GM04504 (cell line): ENCODE results near the gene IKZF5.
A peak's percentile ranks its signal among the peaks of the same experiment; 100 is the strongest.

Experiments used
- DNase-seq: peaks from one replicate; pipeline ENCODE4 v3.0.0-alpha.2; 2012; ENCODE audit warnings: low read depth

IKZF5 gene, protein sequence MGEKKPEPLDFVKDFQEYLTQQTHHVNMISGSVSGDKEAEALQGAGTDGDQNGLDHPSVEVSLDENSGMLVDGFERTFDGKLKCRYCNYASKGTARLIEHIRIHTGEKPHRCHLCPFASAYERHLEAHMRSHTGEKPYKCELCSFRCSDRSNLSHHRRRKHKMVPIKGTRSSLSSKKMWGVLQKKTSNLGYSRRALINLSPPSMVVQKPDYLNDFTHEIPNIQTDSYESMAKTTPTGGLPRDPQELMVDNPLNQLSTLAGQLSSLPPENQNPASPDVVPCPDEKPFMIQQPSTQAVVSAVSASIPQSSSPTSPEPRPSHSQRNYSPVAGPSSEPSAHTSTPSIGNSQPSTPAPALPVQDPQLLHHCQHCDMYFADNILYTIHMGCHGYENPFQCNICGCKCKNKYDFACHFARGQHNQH

DNA sequence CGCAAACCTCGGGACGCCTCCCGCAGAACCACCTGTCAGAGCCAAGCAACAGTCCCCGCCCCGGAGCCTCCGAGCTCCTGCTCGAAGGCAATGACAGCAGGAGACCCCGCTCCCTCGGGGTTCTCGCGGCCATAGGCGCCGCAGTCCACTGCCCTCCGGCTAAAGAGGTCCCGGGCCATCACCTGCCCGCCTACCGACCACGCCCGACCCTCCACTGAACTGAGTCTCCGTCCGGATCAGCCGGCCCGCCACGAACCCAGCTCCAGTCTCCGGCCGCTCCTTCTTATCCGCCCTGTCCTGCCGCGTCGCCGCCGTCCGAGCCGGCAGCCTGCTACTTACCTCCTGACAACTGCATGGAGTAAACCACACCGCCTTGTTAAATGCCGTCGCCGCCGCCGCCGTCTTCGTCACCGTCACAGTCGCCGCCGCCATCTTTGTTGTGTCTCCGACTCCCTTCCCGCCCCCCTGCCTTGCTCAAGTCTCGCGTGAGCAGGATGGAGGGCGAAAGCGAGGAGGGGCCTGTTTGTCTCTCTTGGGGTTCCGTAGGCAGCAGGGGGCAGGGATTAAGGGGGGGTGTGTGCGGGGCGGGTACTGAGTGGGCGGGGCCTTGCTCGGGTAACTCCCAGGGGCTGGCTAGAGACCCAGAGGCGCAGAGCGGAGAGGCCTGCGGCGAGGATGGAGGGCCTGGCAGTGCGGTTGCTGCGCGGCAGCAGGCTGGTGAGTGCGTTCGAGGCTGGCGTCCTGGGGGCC is at the start of gene IKZF5, which contains the start of gene ACADSB:
TSS of gene IKZF5 (minus strand) at position 441 of the 750 bp plus-strand sequence. CDS start 10,170 bp downstream, outside the sequence.
TSS of gene ACADSB (plus strand) at position 652 of the 750 bp plus-strand sequence. CDS start at position 676, 24 bp downstream.
- peak; percentile 96 for DNase-seq

DNA sequence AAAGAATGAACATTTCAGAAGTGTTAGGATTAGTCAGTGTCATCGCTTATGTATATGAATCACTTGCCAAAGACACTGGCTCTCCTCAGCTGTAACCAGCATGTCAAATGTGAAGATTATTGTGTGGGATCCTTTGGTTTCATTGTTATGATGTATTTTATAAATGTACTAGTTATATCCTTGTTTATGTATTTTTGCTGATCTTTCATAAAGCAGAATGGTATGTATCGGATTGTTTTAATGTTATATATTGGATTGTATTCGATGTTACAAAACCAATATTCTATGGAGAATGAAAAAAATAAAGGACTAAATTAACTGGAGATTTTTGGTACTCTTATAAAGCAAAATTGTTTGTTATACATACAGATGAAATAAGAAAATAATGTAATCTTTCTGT is 49.4 kb upstream of the IKZF5 start:
- DNase-seq, result no peak

DNA sequence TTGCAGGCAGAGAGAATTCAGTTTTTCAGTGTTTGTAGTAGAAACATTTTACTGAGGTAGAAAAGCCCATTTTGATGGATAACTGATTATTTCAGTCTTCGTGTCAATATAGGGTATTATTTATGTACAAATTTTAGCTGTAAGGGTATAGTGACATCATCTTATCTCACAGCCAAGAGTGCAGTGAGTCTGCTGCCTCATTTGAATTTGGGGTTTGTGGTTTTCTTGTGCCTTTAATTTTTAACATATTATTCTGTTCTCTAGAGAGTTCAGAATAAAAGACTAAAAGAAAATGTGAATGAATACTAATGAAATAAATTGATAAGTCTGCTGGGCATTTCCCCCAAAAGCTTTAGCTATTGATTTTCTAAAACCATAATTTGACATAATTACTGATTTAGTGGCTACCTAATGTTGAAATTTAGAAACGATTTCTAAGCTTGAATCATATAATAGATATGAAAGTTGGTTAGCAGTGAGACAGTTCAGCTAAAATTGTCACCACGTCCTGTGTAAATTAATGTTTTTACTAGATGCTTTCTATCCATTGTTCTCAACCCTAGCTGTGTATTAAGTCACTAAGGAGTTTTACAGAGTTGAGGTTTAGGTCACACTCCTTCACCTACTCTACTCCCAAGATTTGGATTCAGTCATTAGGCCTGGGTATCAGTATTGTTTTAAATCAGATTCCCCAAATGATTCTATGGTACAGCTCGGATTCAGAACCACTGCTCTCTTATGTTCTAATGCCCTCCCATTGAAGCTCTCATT is 37.6 kb upstream of the IKZF5 start:
- DNase-seq, result no peak

DNA sequence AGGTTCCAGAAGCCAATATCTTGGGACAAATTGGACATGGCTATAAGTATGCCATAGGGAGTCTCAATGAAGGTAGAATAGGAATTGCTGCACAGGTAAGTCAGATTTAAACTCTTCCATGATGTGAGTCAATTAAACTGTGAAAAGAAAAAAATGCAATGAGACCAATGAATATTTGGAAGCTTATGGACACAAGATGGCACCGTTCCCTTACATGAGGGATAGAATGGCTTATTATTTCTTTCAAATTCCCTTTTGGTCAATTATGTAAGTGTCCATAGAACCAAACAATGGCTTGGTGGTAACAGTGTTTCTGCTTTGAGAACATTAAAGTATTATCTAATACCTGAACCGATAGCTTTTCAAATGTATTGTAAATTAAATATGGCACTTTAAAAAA is 35.8 kb upstream of the IKZF5 start:
- no peak for DNase-seq

DNA sequence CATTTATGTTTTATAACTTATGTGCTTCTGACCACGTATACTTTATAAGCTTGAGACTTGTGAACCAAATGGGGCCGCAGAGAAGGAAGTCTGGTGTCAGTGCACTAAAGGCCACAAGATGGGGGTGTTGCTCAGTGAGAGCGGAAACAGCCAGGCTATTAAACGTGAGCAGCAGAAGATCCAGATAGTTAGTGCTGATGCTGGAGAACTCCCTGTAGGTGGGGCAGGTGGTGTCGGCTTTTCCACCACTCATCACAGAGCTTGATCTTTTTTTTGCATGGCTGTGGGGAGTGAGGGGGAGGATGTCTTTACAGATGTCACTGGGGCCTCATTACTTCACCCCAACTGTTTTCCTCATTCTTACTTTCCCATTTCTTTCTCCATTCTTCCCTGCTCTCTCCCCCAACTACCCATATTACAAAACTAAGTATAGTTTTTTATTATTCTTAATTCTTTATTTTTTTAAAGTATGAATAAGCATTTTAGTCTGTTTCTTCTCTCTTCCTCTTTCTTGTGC is 34.9 kb upstream of the IKZF5 start:
- DNase-seq, result peak; percentile 31

DNA sequence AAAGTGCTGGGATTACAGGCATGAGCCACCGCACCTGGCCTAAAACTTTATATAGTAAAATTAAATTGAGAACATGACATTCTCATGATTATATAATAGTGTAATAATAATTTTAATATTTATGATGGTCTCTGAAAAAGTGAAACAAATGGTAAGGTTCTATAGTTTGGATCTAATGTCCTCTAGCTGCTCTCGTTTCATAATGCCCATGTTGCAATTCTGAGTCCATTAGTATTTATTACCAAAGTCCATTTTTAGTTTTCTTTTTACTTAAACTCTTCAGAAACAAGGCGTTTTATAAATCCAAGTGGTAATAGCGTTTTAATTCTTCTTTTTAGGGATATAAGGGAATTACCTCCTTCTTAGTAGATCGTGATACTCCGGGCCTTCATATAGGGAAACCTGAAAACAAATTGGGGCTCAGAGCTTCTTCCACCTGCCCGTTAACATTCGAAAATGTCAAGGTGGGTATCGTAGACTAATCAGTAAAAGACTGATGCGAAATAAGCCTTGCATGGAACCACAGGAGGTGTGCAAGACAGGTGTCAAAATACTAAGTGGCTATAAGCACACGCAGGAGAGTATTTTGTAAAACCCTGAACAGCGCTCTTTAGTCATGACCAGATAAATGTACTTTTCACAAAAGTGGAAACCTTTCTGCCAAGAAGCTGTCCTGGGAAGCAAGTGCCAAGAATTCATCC is 34.3 kb upstream of the IKZF5 start:
- DNase-seq, result no peak

DNA sequence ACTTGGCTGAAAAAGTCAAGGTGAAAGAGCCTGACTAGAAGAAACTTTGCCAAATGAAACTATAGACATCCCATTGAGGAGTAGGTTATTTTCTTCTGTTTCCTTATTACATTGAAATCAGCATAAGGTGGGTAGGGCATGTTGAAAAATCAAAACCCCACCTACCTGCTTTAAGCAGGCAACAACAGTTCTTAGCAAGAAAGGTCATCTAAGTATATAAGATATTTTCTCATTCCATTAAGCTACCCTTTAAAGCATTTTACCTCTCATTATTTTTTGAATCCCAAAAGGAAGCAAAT is 31.0 kb upstream of the IKZF5 start:
- DNase-seq, result no peak

DNA sequence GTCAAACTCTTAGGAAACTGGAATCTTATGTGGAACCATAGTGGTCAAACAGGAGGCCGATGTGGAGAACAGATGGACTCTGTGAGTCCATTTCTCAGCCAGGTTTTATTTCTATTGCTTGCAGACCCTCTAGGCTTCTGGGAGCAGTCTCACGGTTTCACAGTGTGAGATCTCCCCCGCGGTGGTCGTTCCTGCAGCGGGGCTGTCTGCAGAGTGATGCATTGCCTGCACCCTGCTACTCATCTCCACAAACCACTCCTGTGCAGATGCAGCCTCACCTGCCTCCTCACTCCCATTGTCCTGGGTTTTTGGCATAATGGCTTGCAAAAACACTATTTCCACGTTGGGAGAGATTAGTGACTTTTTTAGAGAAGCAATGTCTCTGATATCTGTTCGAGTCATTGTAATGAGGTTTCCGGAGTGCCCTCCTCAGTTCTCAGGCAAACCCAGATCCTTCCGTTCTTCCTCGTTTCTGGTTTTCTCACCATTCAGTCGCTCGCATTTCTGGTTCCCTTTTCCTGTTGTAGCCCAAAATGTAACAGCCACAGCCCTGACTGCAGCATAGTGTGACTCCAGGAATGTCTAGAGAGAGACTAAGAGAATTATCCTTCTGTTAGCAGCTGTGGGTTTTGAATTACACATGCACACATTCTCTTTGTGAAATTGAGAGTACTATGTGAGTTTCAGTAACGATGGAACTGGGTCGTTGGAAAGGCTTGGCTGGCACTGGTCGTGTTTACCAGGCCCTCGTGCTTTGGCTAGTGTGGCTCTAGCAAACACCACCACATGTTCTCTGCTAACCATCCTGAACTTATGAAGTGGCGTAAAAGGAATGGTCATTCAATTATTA is 30.4 kb upstream of the IKZF5 start:
- DNase-seq, result no peak

DNA sequence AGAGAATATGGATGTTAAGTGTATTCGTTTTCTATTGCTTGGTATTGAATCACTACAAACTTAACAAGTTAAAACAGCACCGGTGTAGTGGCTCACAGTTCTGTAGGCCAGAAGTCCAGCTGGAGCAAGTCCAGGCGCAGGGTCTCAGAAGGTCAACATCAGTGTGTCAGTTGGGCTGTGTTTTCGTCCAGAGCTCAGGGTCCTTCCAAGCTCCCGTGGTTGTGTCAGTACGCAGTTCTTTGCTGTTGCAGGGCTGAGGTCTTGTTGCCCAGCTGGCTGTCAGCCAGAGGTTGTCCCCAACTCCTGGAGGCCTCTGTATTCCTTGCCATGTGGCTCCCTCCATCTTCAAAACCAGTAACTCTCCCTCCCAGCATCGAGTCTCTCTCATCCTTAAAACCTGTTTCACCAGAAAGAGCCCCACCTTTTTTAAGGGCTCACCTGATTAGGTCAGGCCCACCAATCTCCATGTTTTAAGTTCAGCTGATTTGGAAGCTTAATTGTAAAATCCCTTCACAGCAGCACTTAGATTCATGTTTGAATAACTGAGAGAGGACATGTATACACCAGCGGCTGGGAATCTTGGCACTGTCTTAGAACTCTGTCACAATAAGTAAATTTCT is 27.0 kb upstream of the IKZF5 start:
- DNase-seq, result no peak

DNA sequence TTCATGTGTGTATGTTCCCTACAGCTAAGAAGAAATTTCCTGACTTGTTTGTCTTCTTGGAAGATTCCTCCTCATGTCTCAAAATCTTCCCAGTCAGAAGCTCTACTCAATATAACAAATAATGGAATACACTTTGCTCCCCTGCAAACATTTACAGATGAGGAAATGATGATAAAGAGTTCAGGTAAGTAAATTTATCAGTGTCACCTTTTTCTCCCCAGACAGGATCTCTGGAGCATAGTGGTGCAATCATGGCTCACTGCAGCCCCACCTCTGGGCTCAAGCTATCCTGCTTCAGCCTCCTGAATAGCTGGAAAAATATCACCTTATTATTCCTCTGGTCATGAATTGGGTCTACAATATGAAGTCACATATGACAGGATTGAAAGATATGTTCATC is 25.7 kb upstream of the IKZF5 start:
- no peak for DNase-seq

DNA sequence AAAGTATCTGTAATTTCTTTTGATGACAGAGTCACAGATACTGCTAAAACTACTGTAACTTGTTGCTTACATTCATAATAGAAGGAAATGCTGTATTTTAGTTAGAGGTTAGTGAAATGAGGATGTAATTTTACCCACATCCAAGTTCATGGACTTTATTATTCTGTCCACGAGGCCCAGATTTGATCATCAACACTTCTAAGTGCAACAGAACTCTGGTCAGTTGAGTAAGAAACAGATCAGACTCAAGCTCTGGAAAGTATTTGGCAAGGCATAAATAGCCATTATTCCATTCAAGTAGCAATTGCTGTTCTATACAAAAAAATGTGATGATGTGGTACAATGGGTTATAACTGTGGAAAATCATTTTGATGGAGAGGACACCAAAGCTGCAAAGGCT is 22.5 kb upstream of the IKZF5 start:
- DNase-seq, result no peak

DNA sequence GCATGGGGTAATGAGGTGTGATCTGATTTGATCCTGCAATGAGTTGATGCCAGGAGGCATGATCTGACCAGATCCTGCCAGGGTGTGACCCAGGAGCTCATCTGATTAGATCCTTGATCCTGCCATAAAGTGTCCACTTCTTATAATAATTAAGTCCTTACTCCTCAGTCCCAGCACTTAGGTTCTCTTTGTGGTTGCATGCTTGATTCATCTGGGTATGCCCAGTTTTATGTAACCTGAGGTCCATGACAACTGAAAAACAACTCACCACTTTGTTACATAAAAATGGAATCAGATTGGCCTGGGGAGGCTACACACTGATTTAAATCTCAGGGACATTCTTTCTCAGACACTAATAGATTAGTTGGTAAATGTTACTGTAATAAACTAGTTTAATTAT is 19.3 kb upstream of the IKZF5 start:
- no peak for DNase-seq

DNA sequence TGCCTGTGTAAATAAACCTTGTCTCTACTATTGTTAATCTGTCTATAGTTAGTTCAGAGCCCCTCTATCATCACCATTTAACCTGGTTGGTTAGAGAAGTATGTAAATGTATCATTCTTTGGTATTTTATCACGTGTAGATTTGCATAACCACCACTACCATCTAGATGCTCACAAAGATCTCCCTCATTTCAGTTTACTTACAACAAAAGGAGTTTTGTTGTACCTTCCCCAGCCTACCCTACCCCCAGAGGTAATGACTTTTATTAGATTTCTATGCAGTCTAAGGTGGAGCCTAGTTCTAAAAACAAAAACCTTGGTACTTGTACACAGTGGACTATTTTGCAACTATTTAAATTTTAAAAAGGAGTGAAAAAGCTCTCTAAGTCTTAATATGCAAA is 17.7 kb upstream of the IKZF5 start:
- no peak for DNase-seq

DNA sequence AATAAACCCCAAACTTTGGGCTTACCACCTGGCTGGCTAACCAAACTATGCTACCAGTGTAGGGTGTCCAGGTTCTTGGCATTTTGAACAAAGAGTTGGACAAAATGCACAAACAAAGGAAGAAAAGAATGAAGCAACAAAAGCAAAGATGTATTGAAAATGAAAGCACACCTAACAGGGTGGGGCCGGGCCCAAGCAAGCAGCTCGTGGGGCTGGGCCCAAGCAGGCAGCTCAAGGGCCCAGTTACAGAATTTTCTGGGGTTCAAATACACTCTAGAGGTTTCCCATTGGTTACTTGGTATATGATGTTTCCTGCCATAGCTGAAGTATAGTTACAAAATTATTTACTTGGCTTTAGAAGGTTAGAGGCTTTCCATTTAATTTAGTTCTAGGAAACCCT is 15.9 kb upstream of the IKZF5 start:
- no peak for DNase-seq

DNA sequence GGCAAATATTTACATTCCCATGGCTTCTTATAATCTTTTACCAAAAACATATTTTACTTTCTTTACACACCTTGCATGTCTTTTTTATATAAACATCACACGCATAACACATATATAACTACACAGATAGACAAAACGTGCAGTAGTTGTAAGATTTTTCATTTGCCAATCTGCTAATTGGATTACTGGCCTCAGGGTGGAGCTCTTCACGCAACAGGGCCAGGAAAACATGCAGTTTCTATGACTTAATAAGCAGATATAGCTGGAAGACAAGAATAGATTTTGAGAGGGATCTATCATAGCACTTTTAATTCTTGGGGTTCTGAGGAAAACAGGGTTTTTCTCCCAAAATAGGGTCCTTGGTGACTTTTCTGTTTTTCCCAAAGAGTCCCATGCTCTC is 12.9 kb upstream of the IKZF5 start:
- no peak for DNase-seq

DNA sequence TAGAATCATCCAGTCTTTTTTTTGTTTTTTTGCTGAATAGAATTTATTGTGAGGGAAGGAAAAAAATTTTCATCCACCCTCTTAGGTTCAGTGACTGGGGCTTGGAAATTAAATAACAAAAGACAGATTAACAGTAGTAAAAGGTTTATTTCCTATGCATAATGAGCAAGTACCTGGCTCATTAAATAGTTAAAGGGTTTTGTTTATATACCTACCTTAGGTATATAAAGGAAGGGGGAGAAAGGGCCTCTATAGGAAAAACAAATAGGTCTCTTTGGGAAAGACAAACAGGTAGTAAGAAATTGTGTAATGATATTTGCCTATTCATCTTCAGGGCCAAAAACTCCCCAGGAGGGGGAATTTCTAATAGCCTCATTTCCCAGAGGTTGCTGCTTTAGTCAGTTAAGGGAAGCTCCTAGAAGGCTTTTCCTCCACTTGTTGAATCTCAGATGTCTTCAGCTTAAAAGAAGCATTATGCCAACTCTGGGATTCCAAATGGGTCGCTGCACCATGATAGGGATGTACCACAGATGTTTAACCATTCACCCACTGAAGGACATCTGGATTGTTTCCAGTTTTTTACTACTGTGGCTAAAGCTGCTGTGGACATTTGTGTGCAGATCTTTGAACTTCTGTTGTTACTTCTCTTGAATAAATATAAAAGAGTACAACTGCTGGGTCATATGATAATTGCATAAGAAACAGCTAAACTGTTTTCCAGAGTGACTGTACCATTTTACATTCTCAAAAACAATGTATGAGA is 11.5 kb upstream of the IKZF5 start:
- no peak for DNase-seq

DNA sequence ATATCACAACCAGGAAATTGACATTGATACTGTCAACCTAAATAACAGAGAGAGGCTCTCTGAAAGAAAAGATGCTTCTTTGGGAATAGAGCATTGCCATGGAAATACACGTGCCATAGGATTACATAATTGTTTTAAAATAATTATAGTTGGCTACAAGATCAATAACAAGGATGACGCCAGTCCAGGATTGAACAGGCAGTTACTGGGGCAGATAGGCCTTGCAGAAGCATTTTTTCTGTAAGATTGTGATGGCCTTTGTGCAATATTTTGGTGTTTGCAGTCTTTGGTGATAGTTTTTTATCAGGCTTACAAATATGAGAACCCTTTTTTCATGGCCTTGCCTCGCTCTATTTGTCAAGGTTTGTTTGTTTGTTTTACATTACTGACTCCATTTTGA is 10.7 kb upstream of the IKZF5 start:
- no peak for DNase-seq

DNA sequence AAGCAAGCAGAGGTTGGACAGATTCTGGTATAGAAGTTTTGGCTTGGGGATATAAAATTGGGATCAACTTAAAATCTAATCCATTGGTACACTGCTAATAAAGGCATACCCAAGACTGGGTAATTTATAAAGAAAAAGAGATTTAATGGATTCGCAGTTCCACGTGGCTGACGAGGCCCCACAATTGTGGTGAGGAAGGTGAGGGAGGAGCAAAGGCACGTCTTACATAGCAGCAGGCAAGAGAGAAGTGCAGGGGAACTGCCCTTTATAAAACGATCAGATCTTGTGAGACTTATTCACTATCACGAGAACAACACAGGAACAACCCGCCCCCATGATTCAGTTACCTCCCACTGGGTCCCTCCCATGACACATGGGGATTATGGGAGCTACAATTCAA is 9.9 kb upstream of the IKZF5 start:
- no peak for DNase-seq

DNA sequence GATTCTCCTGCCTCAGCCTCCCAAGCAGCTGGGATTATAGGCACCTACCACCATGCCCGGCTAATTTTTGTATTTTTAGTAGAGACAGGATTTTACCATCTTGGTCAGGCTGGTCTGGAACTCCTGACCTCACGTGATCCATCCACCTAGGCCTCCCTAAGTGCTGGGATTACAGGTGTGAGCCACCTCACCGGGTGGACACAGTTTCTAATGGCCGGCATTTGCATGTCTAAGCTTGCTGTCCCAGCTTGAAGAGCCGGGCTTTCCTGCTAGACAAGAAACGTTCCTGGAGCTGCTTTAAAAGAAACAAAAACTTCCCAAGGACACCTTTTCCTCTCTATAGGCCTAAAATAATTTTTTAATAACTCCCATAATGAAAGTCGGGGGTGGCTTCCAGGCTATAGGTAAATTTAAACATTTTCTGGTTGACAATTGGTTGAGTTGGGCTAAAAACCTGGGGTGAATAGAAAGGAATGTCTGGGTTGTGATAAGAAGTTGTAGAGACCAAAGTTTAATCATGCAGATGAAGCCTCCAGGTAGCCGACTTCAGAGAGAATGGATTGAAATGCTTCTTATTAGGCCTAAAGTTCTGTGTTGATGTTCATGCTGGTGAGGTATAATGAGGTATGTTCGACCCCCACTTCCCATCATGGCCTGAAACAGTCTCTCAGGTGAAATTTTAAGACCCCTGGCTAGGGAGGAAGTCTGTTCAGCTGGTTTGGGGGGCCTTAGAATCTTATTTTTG is 9.0 kb upstream of the IKZF5 start:
- DNase-seq, result no peak
